ENCODE results near the gene NTRK1.
A peak's percentile ranks its signal among the peaks of the same experiment; 100 is the strongest.
"Not testable (repeated sequence)": the region's sequence is repeated elsewhere in the genome, so short reads cannot be mapped to it uniquely, and the experiment has no call there.

NTRK1 gene

GRCh38 chr1:156922986-156923669 lies 62.5 kb downstream of the NTRK1 start:
- Histone ChIP-seq H3K9me3 (ENCODE audit: control insufficient read depth in 1 of 2, low read length in 2 of 2) (no peaks in the 10 kb centered on the region), H3K36me3 (ENCODE audit: control insufficient read depth in 1 of 2, insufficient read depth in 2 of 2, low read length in 2 of 2) (no peaks in the 10 kb centered on the region), H3K27me3 (ENCODE audit: control insufficient read depth in 1 of 2, insufficient read depth in 2 of 2, low read length in 2 of 2) (peaks cover 73 to 75% of the 10 kb centered on the region in 2 donors), H3K27ac (ENCODE audit: low read depth, low read length) (no peak overlapping the region), H3K9ac (ENCODE audit: low read depth in 1 of 2, low read length in 2 of 2) (no peak overlapping the region), H3K4me3 (ENCODE audit: low read depth in 1 of 2, low read length in 2 of 2) (no peak overlapping the region), H3K4me1 (ENCODE audit: control insufficient read depth in 1 of 2, insufficient read depth in 2 of 2, low read length in 2 of 2) (peaks cover 9 to 14% of the 10 kb centered on the region in 2 donors)

GRCh38 chr1:156923670-156924477 lies 63.2 kb downstream of the NTRK1 start:
- Histone ChIP-seq H3K27ac (ENCODE audit: low read depth, low read length) (no peak overlapping the region), H3K36me3 (ENCODE audit: control insufficient read depth in 1 of 2, insufficient read depth in 2 of 2, low read length in 2 of 2) (no peaks in the 10 kb centered on the region), H3K27me3 (ENCODE audit: control insufficient read depth in 1 of 2, insufficient read depth in 2 of 2, low read length in 2 of 2) (peaks cover 73 to 78% of the 10 kb centered on the region in 2 donors), H3K4me1 (ENCODE audit: control insufficient read depth in 1 of 2, insufficient read depth in 2 of 2, low read length in 2 of 2) (peaks cover 9 to 14% of the 10 kb centered on the region in 2 donors), H3K4me3 (ENCODE audit: low read depth in 1 of 2, low read length in 2 of 2) (no peak overlapping the region), H3K9ac (ENCODE audit: low read depth in 1 of 2, low read length in 2 of 2) (no peak overlapping the region), H3K9me3 (ENCODE audit: control insufficient read depth in 1 of 2, low read length in 2 of 2) (no peaks in the 10 kb centered on the region)

DNA sequence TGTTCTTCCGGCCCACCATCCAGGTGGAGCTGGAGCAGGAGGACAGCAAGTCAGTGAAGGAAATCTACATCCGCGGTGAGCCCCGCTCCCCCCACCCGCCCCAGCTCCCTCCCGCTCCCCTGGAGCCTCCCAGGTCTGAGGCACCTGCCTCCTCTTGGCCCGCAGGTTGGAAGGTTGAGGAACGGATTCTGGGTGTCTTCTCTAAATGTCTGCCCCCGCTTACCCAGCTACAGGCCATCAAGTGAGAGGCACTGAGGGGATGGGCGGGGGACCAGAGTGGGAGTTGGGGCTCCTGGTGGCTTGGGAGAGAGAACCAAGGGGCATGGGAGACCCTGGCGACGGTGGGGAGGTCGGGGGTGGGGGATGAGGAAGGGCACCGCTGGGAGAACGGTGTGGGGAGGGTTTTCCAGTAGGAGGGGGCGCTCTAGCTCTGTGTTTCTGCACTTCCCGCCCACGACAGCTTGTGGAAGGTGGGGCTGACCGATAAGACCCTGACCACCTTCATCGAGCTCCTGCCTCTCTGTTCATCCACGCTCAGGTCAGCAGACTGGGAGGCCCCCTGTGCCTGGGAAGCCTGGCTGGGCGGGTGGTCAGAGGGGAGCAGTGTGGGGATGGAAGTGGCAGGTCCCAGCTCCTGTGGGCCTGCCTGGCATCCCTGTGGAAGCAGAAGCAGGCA lies 64.0 kb downstream of the NTRK1 start:
- Histone ChIP-seq H3K9me3 (ENCODE audit: control insufficient read depth in 1 of 2, low read length in 2 of 2) (no peaks in the 10 kb centered on the region), H3K27me3 (ENCODE audit: control insufficient read depth in 1 of 2, insufficient read depth in 2 of 2, low read length in 2 of 2) (peaks cover 81 to 83% of the 10 kb centered on the region in 2 donors), H3K36me3 (ENCODE audit: control insufficient read depth in 1 of 2, insufficient read depth in 2 of 2, low read length in 2 of 2) (no peaks in the 10 kb centered on the region), H3K9ac (ENCODE audit: low read depth in 1 of 2, low read length in 2 of 2) (no peak overlapping the region), H3K4me1 (ENCODE audit: control insufficient read depth in 1 of 2, insufficient read depth in 2 of 2, low read length in 2 of 2) (peaks cover 9 to 14% of the 10 kb centered on the region in 2 donors), H3K4me3 (ENCODE audit: low read depth in 1 of 2, low read length in 2 of 2) (no peak overlapping the region), H3K27ac (ENCODE audit: low read depth, low read length) (no peak overlapping the region)

DNA sequence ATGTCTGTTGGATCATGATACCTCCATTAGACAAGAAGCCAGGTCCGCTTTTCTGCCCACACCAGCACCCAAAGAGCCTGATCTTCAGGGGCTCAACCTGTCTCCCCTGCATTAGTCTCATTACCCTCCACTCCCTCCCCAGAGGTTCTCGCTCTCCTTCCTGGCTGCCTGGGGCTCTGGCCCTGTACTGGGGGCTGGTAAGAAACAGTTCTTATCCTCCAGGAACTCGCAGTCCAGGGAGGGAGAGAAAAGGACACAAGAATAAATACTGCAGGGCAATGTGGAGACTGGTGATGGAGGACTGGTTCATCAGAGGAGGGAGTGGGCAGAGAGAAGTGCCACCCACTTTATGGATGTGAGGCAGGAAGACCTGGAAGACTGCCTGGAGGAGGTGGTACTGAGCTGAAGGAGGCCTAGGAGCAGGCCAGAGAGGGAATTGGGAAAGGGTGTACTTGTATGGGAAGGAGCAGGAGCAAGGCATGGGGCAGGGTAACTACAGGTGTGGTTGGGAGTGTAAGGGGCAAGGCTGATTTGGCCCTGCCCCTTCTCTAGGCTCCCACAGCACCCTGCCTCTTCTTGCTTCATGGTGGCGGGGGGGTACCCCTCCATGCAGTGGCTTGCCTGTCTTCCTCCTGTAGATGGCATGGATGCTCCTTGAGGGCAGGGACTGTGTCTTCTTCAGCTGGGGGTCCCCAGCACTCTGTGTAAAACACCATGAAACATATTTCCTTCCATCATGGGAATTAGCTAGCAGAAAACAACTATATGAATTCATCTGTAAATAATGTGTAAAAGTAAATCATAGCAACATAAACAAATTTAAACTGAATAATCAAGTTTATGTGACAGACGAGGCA lies 64.7 kb downstream of the NTRK1 start:
- H3K27ac ChIP-seq (ENCODE audit: low read depth, low read length) = no peak overlapping the region
- peaks cover 7 to 10% of the 10 kb centered on the region in 2 donors for H3K4me1 ChIP-seq (ENCODE audit: control insufficient read depth in 1 of 2, insufficient read depth in 2 of 2, low read length in 2 of 2)
- peaks cover 75 to 79% of the 10 kb centered on the region in 2 donors for H3K27me3 ChIP-seq (ENCODE audit: control insufficient read depth in 1 of 2, insufficient read depth in 2 of 2, low read length in 2 of 2)
- H3K4me3 ChIP-seq (ENCODE audit: low read depth in 1 of 2, low read length in 2 of 2) = no peak overlapping the region
- H3K36me3 ChIP-seq (ENCODE audit: control insufficient read depth in 1 of 2, insufficient read depth in 2 of 2, low read length in 2 of 2) = no peaks in the 10 kb centered on the region
- no peaks in the 10 kb centered on the region for H3K9me3 ChIP-seq (ENCODE audit: control insufficient read depth in 1 of 2, low read length in 2 of 2)
- no peak overlapping the region for H3K9ac ChIP-seq (ENCODE audit: low read depth in 1 of 2, low read length in 2 of 2)

GRCh38 chr1:156926175-156926574 lies 65.5 kb downstream of the NTRK1 start:
- Histone ChIP-seq H3K4me1 (ENCODE audit: control insufficient read depth in 1 of 2, insufficient read depth in 2 of 2, low read length in 2 of 2) (peaks cover 4 to 9% of the 10 kb centered on the region in 2 donors), H3K4me3 (ENCODE audit: low read depth in 1 of 2, low read length in 2 of 2) (no peak overlapping the region), H3K27ac (ENCODE audit: low read depth, low read length) (no peak overlapping the region), H3K9me3 (ENCODE audit: control insufficient read depth in 1 of 2, low read length in 2 of 2) (no peaks in the 10 kb centered on the region), H3K36me3 (ENCODE audit: control insufficient read depth in 1 of 2, insufficient read depth in 2 of 2, low read length in 2 of 2) (no peaks in the 10 kb centered on the region), H3K27me3 (ENCODE audit: control insufficient read depth in 1 of 2, insufficient read depth in 2 of 2, low read length in 2 of 2) (peaks cover 67 to 71% of the 10 kb centered on the region in 2 donors), H3K9ac (ENCODE audit: low read depth in 1 of 2, low read length in 2 of 2) (no peak overlapping the region)

- not testable (repeated sequence) for H3K9ac ChIP-seq (ENCODE audit: low read depth in 1 of 2, low read length in 2 of 2); H3K4me3 ChIP-seq (ENCODE audit: low read depth in 1 of 2, low read length in 2 of 2); H3K9me3 ChIP-seq (ENCODE audit: control insufficient read depth in 1 of 2, low read length in 2 of 2); H3K27ac ChIP-seq (ENCODE audit: low read depth, low read length); H3K36me3 ChIP-seq (ENCODE audit: control insufficient read depth in 1 of 2, insufficient read depth in 2 of 2, low read length in 2 of 2)
- H3K27me3 ChIP-seq (ENCODE audit: control insufficient read depth in 1 of 2, insufficient read depth in 2 of 2, low read length in 2 of 2) = peaks cover 62 to 66% of the 10 kb centered on the region in 2 donors
- peaks cover 5 to 15% of the 10 kb centered on the region in 2 donors for H3K4me1 ChIP-seq (ENCODE audit: control insufficient read depth in 1 of 2, insufficient read depth in 2 of 2, low read length in 2 of 2)
Observed at GRCh38 chr1:156926695-156927094, 66.0 kb downstream of the NTRK1 start.

- H3K9ac ChIP-seq (ENCODE audit: low read depth in 1 of 2, low read length in 2 of 2) = no peak overlapping the region
- no peak overlapping the region for H3K27ac ChIP-seq (ENCODE audit: low read depth, low read length)
- no peaks in the 10 kb centered on the region for H3K9me3 ChIP-seq (ENCODE audit: control insufficient read depth in 1 of 2, low read length in 2 of 2)
- H3K36me3 ChIP-seq (ENCODE audit: control insufficient read depth in 1 of 2, insufficient read depth in 2 of 2, low read length in 2 of 2) = no peaks in the 10 kb centered on the region
- H3K4me3 ChIP-seq (ENCODE audit: low read depth in 1 of 2, low read length in 2 of 2) = peak overlapping the region; percentile 41 to 56
- peaks cover 9 to 18% of the 10 kb centered on the region in 2 donors for H3K4me1 ChIP-seq (ENCODE audit: control insufficient read depth in 1 of 2, insufficient read depth in 2 of 2, low read length in 2 of 2)
- peaks cover 54 to 59% of the 10 kb centered on the region in 2 donors for H3K27me3 ChIP-seq (ENCODE audit: control insufficient read depth in 1 of 2, insufficient read depth in 2 of 2, low read length in 2 of 2)
Observed at GRCh38 chr1:156927215-156928042, 66.8 kb downstream of the NTRK1 start.

- no peak overlapping the region for H3K9ac ChIP-seq (ENCODE audit: low read depth in 1 of 2, low read length in 2 of 2)
Observed at GRCh38 chr1:156928043-156928602, 67.5 kb downstream of the NTRK1 start.

More at GRCh38 chr1:156928043-156928602, 67.5 kb downstream of the NTRK1 start:
- Histone ChIP-seq H3K4me1 (ENCODE audit: control insufficient read depth in 1 of 2, insufficient read depth in 2 of 2, low read length in 2 of 2) (peaks cover 9 to 18% of the 10 kb centered on the region in 2 donors), H3K36me3 (ENCODE audit: control insufficient read depth in 1 of 2, insufficient read depth in 2 of 2, low read length in 2 of 2) (no peaks in the 10 kb centered on the region), H3K4me3 (ENCODE audit: low read depth in 1 of 2, low read length in 2 of 2) (no peak overlapping the region), H3K27ac (ENCODE audit: low read depth, low read length) (no peak overlapping the region), H3K9me3 (ENCODE audit: control insufficient read depth in 1 of 2, low read length in 2 of 2) (no peaks in the 10 kb centered on the region), H3K27me3 (ENCODE audit: control insufficient read depth in 1 of 2, insufficient read depth in 2 of 2, low read length in 2 of 2) (peaks cover 47 to 52% of the 10 kb centered on the region in 2 donors)

All from duodenal mucosa (tissue), 2 donors.